HL-60 (cell line): ENCODE data around the gene SCN3B.

Experiments
- DNase-seq, 2 experiments: peaks; one replicate each; pipeline ENCODE4 v3.0.0-alpha.2; 2010 to 2020; ENCODE audit warnings: low read depth in 1 of 2, low spot score in 1 of 2
- H3K27ac ChIP-seq: fragments of 250-450 bp; sonication (Bioruptor Pico); replicated peaks from 2 replicates; pipeline ENCODE4 v1.5.1; 2020; ENCODE audit warnings: mild to moderate bottlenecking, moderate library complexity
- H3K27me3 ChIP-seq: fragments of 250-450 bp; sonication (Bioruptor Pico); 2 replicates; pipeline ENCODE4 v1.5.1; 2021; ENCODE audit warnings: mild to moderate bottlenecking, moderate library complexity; ENCODE audit not compliant: insufficient read depth, poor library complexity, severe bottlenecking
- H3K4me3 ChIP-seq: replicated peaks from 2 replicates; pipeline ENCODE4 v1.5.1; 2011; ENCODE audit warnings: mild to moderate bottlenecking, control low read depth, low read length; ENCODE audit not compliant: insufficient read depth
- CTCF ChIP-seq: IDR thresholded peaks from one replicate; pipeline ENCODE4 v1.5.1; 2011; ENCODE audit warnings: low read length, control low read depth, inconsistent platforms; ENCODE audit not compliant: insufficient read depth
- GABPA ChIP-seq: IDR thresholded peaks from 2 replicates; pipeline ENCODE4 v1.6.1; 2012; ENCODE audit warnings: low read depth
- POLR2AphosphoS5 ChIP-seq: IDR thresholded peaks from 2 replicates; pipeline ENCODE4 v1.6.1; 2012; ENCODE audit warnings: low read depth
- REST ChIP-seq: IDR thresholded peaks from 2 replicates; pipeline ENCODE4 v1.6.1; 2012; ENCODE audit warnings: low read depth; ENCODE audit not compliant: insufficient replicate concordance
- SPI1 ChIP-seq: IDR thresholded peaks from 2 replicates; pipeline ENCODE4 v1.6.1; 2012; ENCODE audit warnings: low read depth, mild to moderate bottlenecking, borderline replicate concordance

SCN3B gene

GRCh38 chr11:123587044-123587443, 67.4 kb downstream of the SCN3B start:
- TF ChIP-seq REST: no peak
- no peak for DNase-seq
- H3K27ac ChIP-seq: no peak overlapping the region
- H3K27me3 ChIP-seq: no peaks in the 10 kb centered on the region
- no peak overlapping the region for H3K4me3 ChIP-seq

- Histone ChIP-seq H3K27ac (no peak overlapping the region), H3K27me3 (no peaks in the 10 kb centered on the region), H3K4me3 (no peak overlapping the region)
- DNase-seq: no peak
- TF ChIP-seq REST (no peak), POLR2AphosphoS5 (no peak), CTCF (no peak), SPI1 (no peak), GABPA (no peak)
Measured at GRCh38 chr11:123586568-123586967, 67.9 kb downstream of the SCN3B start.

- TF ChIP-seq GABPA: no peak
- TF ChIP-seq CTCF: no peak
- TF ChIP-seq REST: no peak
- no peak for TF ChIP-seq POLR2AphosphoS5
- TF ChIP-seq SPI1: no peak
- H3K27me3 ChIP-seq: no peaks in the 10 kb centered on the region
- no peak overlapping the region for H3K27ac ChIP-seq
- no peak overlapping the region for H3K4me3 ChIP-seq
- DNase-seq: no peak
Measured at GRCh38 chr11:123585706-123586105, 68.7 kb downstream of the SCN3B start.

GRCh38 chr11:123585206-123585605, 69.2 kb downstream of the SCN3B start:
- H3K27ac ChIP-seq: no peak overlapping the region
- H3K27me3 ChIP-seq: no peaks in the 10 kb centered on the region
- TF ChIP-seq CTCF: no peak
- TF ChIP-seq POLR2AphosphoS5: no peak
- no peak for TF ChIP-seq REST
- DNase-seq: no peak
- no peak overlapping the region for H3K4me3 ChIP-seq
